Measurements from ENCODE around the gene ZNF468.
"Not testable (repeated sequence)": the region's sequence is repeated elsewhere in the genome, so short reads cannot be mapped to it uniquely, and the experiment has no call there.

ZNF468 gene

DNA sequence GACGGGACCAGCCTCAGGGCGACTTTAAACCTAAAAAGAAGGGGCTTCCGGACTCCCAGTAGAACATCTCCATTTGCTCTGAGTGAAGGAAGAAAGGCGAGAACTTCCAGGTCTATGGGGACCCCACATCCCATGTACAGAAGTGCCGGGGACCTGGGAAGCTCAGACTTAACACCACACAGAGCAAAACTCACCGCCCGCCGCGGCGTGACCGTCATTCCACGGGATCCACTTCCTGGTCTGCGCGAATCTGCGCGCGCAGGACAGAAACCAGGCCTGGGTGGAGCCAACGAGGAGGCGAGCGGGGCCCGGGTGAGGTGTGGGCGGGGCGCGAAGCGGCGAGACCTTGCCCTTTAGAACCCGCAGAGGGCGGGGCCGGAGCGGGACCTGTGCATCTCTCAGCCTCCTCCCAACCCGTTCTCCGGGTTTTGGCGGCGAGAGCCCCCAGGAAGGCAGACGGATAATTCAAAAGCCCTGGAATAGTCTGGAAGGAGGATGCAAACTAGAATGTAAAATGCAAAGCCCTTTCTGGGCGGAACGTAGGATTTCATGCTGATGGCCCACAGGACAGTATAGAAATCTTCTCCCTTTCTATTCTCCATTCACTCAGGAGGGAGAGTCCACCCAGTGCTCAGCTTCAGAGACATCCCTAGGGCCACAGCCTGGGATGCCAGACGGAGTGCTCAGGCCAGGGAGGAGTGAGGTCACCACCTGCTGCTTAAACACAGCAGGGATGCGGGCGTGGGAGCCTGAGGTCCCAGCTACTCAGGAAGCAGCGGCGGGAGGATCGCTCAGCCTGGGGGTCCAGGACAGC, at the start of gene ZNF468:
Gene ZNF468 (minus strand): TSS at position 242 of the 814 bp plus-strand sequence. CDS start 3,347 bp downstream, outside the sequence.
- peak; percentile 81 for DNase-seq

- not testable (repeated sequence) for DNase-seq
Observed at GRCh38 chr19:52904052-52904780, 46.8 kb upstream of the ZNF468 start.

GRCh38 chr19:52901842-52902241, 44.4 kb upstream of the ZNF468 start:
- DNase-seq: no peak

GRCh38 chr19:52898596-52898995, 41.2 kb upstream of the ZNF468 start:
- DNase-seq: not testable (repeated sequence)

- peak; percentile 40 for DNase-seq
Observed at GRCh38 chr19:52898101-52898500, 40.7 kb upstream of the ZNF468 start.

DNA sequence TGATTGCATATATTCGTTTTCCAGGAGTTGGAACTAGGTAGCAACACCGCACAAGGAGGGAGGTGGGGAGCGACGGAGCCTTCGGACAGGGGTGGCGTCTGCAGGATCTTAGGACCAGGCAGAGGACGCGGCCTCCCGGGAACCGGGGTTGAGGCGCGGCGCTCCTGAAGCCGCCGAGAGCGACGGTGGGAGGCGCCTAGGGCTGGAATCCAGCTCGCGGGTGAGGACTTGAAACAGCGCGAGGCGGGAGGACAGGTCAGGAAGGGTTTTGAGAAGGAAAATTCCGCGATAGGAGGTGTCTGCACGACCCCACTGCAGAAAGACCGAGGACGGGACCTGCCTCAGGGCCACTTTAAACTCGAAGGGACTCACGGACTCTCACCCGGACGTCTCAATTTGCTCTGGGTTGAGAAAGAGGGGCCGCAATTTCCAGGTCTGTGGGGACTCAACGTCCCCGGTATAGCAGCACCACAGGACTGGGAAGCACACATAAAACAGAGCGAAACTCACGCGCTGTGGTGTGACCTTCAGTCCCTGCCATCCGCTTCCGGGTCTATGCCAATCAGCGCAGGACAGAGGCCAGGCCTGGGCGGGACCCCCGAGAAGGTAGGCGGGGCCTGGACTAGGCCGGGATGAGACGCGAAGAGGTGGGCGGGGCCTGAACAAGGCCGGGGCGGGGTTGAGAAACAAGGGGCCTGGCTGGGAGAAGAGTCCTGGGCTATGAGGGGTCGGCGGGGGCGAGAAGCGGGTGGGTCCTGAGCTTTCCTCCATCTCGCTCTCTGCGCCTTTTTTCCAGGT, 39.9 kb upstream of the ZNF468 start, which contains the start of gene ZNF320:
Gene ZNF320 (minus strand): TSS at position 498 of the 798 bp plus-strand sequence. CDS start 7,380 bp downstream, outside the sequence.
- DNase-seq: peak; percentile 97

- DNase-seq: no peak
Observed at GRCh38 chr19:52896431-52897137, 39.2 kb upstream of the ZNF468 start.

DNA sequence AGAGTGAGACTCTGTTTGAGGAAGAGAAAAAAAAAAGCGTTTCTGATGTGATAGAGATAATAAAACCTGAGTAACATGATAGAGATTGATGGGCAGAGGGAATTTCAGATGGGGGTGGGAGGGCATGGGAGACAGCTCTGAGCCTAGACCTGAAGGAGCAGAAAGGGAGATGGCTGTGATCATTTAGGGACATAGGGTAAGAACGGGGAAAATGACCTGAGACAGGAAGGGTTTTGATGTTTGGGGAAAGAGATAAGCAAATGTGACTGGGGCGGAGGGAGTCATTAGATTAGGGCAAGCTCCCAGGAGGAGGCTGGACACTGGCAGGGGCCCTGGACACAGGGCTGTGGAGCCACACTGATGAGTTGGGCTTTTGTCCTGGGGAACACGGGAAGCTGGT, 33.9 kb upstream of the ZNF468 start:
- DNase-seq: no peak

GRCh38 chr19:52889931-52890330, 32.5 kb upstream of the ZNF468 start:
- no peak for DNase-seq

DNA sequence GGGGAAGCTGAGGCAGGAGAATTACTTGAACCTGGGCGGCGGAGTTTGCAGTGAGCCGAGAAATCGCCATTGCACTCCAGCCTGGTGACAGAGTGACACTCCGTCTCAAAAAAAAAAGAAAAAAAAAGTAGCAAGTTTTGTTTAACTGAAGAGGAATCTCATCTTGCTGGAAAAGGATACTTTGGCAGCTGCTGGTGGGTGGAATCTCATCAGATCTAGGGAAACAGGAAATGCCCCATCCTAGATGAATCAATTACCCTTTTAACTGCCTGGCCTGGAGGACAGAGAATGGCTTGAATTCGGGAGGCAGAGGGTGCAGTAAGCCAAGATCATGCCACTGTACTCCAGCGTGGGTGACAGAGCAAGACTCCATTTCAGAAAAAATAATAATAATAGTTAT, 31.7 kb upstream of the ZNF468 start:
- no peak for DNase-seq

DNA sequence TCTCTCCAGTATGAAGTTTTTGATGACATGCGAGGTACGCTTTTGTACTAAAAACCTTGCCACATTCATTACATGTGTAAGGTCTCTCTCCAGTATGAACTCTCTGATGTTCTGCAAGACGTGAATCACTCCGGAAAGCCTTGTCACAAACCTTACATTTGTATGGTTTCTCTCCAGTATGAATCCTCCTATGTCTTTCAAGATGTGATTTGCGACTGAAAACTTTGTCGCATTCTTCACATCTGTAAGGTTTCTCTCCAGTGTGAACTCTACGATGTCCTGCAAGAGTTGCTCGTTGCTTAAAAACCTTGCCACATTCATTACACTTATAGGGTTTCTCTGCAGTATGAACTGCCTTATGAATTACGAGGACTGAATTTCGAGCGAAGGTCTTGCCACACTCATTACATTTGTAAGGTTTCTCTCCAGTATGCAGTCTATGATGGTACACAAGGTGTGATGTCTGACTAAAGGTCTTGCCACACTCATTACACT, 23.5 kb upstream of the ZNF468 start:
- DNase-seq: no peak

DNA sequence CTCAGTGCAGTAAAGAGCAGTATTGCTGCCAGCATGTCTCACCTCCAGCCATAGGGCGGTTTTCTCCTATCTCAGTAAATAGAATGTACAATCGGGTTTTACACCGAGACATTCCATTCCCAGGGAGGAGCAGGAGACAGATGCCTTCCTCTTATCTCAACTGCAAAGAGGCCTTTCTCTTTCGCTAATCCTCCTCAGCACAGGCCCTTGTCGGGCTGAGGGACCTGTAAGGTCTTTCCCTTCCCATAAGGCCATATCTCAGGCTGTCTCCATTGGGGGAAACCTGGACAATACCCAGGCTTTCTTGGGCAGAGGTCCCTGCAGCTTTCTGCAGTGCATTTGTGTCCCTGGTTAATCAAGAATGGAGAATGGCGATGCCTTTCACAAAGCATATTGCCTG, 15.6 kb upstream of the ZNF468 start:
- DNase-seq: not testable (repeated sequence)

DNA sequence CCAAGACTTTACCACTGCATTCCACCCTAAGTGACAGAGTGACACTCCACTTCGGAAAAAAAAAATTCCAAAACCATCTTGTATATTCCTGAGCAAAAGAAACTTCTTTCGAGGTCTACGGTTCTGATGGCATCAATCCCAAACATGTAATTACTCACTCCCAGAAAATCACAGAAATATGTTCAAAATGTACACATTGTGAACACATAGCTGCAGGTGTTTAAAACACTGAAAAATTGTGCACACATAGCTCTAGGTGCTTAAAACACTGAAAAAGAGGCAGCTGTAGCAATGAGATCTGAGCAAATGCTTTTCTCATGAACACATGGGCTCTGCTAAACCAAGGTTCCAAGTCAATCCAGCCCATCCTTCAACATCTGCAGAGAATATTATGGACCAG, 14.0 kb upstream of the ZNF468 start:
- no peak for DNase-seq

GRCh38 chr19:52868031-52868430, 10.6 kb upstream of the ZNF468 start:
- not testable (repeated sequence) for DNase-seq

- DNase-seq: peak; percentile 34
Observed at GRCh38 chr19:52856540-52857377, 660 bp downstream of the ZNF468 start.

DNA sequence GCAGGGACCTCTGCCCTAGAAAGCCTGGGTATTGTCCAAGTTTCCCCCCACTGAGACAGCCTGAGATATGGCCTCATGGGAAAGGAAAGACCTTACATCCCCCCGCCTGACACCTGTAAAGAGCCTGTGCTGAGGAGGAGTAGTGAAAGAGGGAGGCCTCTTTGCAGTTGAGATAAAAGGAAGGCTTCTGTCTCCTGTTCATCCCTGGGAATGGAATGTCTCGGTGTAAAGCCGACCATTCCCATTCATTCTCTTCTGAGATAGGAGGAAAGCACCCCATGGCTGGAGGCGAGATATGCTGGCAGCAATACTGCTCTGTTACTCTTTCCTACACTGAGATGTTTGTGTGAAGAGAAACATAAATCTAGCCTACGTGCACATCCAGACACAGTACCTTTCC, 10.1 kb downstream of the ZNF468 start:
- not testable (repeated sequence) for DNase-seq

GRCh38 chr19:52840825-52841465, 16.5 kb downstream of the ZNF468 start:
- not testable (repeated sequence) for DNase-seq

DNA sequence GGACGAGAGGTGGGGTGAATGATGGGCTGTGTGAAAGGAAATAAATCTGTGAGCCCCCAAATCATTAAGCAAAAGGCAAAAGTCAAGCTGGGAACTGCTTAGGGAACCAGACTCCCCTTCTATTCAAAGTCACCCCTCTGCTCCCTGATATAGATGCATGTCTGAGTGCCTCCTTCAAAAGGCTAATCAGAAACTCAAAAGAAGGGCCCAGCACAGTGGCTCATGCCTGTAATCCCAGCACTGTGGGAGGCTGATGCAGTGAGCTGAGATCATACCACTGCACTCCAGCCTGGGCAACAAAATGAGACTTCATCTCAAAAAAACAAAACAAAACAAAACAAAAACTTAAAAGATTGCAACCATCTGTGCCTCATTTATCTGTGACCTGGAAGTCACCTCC, 23.1 kb downstream of the ZNF468 start:
- not testable (repeated sequence) for DNase-seq

DNA sequence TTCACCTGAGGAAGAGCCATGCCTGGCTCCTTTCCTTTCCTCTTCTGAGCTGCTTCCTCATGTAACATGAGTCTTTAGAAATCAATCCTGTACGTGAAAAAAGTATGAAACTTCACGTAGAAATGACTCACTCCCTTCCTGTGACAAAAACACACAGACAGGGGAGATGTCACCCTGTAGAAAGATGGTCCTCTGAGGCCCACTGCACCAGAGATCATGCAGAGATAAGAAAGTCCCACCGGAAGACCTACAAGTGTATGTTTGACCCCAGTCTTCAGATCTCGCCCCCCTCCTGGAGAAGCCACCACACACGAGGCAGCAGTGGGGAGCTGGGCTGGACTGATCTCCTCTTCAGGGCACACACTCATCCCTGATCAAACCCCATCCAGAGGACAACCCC, 23.9 kb downstream of the ZNF468 start:
- DNase-seq: not testable (repeated sequence)

GRCh38 chr19:52829866-52830265, 27.6 kb downstream of the ZNF468 start:
- not testable (repeated sequence) for DNase-seq

- no peak for DNase-seq
Observed at GRCh38 chr19:52825765-52826164, 31.7 kb downstream of the ZNF468 start.

All from left hindlimb (tissue), 1 donor.